Fibroblast of gingiva (primary cell): ENCODE measurements around the gene HDAC4.

Experiments
- DNase-seq: peaks from one replicate; pipeline ENCODE4 v3.0.0-alpha.2; 2011; ENCODE audit warnings: low read depth

HDAC4 gene

DNA sequence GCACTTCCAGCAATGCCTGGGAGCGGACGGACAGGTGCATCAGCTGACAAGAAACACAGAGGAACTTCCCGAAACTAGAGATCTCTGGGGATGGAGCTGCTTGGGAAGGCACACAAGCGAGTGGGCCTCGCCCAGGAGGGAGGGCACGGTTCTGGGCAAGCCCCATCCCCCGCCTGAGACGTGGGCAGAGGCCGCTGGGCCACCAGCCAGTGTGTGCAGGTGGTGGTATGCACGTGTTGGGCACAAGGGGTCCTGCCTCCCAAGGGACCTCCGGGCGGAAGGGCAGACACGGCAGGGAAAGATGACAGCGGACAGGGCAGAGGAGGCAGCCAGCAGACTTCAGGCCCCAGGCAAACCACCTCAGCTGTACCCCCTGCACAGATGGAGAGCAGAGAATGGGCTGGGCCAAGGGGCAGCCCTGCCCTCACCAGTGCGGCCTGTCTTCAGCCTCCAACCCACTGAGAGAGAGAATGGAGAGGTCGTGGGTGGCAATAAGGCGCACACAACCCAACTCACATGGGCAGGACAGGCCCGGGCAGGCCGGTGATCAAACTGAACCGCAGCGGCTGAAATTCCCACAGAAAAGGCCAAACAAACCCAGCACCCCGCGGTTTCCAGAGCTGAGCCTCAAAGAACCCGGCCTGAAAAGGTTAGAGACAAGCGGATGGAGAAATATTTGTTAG is 51.2 kb downstream of the HDAC4 start:
- DNase-seq, result no peak

DNA sequence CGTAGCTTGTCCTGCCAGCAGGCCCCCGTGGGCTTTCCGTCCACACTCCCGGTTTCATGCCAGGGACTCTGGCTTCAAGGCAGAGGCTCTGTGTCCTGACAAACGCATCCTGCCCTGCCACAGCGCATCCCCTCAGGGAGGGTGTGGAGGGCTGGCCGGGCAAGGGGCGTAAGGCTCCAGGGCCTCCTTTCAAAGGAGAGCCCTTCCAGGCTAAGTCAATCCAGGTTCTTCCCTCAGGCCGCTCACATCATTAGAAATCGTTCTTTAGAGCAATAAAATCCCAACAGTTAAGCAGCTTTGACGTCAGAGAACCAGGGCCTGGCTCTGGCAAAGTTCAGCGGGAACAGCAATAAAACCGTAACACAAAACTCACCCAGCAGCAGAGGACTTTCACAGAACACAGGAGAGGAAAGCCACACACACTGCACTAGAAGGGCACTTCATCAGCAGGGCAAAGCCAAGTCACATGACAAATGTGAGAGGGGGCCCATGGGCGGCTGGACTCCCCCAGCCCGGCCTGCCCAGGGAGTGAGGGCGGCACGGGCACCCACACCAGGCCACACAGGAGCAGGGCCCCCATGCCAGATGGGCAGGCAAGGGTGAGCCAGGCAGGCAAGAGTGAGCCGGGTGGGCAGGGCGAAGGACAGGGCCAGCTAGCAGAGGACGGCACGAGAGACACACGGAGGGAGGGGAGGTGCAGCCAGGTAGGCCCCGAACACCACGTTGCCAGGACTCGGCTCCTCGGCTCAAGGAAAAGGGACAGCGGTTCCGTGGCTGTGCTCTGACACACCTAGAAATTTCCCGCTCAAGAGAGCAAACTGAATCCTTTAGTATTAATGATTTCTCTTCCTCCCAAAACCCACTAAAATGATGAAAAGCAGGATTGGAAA is 52.0 kb downstream of the HDAC4 start:
- DNase-seq, result peak; percentile 35

DNA sequence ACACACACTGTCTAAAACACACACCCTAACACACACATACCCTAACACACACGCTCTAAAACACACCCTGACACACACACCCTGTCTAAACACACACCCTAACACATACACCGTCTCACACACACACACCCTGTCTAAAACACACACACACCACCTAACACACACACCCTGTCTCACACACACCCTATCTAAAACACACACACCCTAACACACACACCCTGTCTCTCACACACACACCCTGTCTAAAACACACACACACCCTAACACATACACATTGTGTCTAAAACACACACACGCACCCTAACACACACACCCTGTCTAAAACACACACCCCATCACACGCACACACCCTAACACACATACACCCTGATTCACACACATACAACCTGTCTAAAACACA is 54.1 kb downstream of the HDAC4 start:
- DNase-seq, result no peak

DNA sequence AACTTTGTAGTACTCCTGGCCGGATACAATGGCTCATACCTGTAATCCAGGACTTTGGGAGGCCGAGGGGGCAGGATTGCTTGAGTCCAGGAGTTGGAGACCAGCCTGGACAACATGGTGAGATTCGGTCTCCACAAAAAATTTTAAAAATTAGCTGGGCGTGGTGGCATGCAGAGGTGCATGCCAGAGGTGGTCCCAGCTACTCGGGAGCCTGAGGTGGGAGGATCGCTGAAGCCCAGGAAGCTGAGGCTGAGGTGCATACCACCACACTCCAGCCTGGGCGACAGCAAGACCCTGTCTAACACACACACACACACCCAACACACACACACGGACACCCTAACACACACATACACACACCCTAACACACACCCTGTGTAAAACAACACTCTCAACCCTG is 55.6 kb downstream of the HDAC4 start:
- no peak for DNase-seq

DNA sequence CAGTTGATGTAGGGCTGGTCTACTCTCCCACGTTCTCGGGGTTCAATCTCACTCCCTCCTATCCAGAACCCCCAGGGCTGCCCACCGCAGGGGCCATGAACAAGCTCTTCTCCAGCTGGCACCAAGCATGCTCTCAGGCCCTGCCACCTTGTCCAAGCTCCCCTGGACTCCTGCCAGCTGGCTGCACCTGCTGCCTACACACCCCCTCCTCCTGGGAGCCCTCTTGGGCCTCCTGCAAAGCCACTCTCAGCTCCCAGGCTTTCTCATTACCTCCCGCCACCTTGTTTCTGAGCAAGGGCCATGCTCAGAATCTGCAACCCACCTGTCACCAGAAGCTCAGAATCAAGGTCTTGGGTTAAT is 56.0 kb downstream of the HDAC4 start:
- no peak for DNase-seq

DNA sequence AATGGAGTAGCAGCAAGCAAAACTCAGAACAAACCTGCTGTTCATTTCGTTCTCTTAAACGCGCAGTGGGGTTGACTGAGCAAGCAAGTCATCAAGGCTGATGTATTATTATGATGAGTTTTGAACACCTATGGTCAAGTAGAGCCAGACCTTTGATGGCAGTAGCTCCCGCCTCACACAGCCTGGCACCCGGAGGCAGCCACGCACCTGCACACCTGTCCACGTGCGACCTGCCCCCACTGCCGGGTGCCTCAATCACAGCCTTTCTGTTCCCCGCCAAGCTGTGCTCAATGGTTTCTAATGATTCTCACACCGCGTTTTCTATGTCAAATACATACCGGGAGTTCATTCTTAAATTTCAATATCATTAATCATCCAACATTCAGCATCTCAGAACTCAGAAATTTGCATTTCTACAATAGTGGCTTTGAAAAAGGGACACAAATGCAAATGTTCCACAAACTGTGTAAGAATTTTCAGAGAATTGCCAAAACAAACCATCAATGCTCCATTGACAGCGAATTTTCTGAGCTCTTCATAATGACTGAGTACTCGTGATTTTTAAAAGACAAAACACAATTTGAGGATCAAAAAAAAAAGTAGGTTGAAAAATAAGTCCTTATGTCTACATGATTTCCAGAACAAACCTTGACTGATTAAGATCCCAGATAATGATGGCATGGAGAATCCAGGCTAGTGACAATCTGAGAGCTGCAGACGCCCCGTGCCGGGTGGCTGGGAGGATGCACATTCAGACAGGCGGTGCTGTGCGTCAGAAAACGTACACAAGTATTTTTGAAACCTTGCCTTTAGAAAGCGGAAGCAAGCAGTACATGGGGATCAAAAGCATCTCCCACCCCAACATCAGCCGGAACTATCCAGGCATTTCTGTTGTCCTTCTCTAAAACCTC is 56.6 kb downstream of the HDAC4 start:
- DNase-seq, result no peak

DNA sequence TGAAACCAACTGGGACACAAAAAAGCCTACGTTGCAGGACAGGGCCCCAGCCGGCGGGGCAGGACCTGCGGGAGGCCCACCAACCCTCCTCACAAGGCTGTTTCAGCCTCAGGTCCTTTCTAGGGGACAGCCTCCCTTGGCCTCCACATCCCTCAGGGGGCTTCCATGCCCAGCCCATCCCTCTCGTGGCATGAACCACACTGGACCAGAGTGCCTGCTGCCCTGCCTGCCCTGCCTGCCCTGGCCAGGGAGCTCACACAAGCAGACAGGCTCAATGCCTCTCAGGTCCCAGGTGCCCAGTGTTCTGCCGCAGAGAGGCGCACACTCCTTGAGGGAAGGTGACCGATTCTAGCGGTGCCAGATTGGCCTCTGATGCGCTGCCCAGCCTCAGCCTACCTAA is 57.4 kb downstream of the HDAC4 start:
- no peak for DNase-seq

DNA sequence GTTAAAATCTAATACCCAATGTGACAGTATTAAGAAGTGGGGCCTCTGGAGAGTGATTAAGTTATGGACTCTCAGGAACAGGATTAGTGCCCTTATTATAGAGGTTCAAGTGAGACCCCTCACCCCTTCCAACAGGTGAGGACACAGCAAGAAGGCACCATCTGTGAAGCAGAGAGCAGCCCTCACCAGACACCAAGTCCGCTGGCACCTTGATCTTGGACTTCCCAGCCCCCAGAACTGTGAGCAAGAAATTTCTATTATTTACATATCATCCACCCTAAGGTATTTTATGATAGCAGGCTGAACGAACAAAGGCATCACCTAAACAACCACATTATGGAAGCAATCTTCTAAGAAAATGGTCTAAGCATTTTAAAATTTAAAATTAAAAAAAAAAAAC is 59.0 kb downstream of the HDAC4 start:
- DNase-seq, result no peak

DNA sequence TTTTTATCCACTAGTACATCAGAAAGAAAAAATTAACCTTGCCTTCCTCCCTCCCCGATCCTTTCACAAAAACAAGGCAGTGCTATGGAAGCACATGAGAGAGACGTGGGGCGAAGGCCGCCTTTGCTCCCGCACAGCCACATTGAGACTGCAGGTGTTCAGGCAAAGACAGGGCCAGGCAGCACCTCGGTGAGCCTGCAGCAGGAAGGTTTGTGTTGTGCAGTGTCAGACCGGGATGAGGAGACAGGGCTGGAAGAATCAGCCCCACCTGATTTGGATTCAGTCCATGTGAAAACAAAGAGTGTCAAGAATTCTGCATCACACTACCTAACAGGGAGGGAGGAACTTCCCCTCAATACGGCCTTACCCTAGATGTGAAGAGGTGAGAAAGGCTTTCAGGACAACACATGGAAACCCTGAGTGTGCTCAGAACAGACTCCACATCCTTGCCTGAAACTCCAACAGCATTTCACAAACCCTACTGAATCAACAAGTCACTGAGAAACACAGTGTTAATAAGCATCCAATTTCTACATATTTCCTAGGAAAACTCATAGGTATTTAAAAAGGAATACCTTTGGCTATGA is 59.6 kb downstream of the HDAC4 start:
- DNase-seq, result no peak

DNA sequence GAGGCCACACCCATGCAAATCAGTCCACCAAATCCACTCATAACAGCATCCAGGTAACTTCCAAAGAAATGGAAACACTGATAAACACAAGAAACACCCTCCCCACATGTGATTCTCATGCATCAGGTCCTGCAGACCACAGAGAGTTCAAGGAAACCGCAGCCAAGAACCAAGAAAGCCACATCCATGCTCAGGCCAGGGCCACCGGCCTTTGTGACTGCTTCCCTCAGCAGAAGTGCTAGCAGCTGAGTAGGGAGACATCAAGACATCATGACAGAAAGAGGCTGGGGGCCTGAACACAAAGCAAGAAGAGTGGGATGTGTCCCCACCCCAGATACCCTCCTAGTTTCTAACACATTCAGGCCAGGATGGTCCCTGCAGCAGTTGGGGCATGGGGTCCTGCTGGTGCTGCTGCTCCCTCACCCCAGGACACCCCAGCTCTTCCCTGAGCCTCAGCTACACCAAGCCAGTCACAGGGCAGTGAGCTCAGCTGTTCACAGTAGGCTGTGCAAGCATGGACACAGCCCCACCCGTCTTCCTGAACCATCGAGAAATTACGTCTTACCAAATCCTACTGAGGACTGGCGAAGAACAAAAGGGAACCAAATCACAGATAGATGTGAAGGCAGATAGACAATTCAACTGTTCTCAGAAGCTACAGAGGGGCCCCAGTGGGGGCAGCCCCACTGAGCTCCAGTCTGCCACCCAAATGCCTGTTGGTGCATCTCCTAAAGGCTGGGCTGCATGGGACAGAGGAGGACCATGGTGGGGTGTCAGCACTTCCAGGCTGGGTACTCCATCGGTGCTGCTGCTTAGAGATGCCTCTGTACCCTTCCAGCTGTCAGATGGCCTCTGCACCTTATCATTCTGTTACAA is 60.9 kb downstream of the HDAC4 start:
- DNase-seq, result no peak

DNA sequence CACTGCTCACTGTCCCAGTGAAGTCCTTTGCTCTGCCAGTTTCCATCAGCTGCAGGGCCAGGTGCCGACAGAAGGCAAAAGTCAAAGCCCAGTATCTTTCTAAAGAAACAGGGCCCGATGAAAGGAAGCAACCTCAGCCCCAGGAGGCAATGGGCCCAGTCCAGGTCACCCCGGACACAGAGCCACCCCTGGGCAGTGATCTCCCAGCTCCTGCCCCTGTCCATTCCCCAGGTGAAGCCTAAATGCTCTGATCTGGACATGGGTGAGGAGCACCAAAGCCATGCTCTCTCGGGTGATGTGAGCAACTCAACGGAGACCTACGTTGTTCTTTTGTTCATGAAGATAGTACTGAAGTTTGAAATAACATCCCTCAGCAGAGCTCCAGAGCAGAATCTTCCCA is 61.6 kb downstream of the HDAC4 start:
- DNase-seq, result no peak

DNA sequence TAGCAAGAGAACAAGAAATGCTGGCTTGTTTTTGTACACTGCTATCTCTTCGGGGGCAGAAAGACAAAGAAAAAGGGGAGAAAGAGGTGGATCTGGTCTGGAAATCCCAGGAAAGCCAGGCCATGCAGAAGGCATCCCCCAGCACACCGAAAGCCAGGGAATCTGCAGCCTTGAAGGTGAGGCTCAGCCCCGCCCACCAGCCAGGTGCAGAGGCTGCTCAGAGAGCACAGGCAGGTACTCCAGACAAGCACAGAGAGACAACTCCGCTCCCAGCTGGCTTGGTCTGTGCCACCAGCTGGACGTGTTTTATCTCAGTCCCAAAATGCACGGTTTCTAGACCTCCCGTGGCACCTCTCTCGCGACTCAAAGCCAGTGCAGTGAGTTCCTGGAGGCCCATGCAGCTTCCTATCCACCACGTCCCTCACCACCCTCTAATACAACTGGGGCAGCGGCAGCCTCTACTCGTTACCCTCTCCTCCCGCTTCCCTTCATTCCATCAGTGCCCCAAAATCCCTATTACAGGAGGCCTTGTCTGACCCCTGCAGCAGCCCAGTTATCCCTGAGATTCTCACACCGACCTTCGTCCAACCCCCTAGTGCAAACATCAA is 62.8 kb downstream of the HDAC4 start:
- no peak for DNase-seq

DNA sequence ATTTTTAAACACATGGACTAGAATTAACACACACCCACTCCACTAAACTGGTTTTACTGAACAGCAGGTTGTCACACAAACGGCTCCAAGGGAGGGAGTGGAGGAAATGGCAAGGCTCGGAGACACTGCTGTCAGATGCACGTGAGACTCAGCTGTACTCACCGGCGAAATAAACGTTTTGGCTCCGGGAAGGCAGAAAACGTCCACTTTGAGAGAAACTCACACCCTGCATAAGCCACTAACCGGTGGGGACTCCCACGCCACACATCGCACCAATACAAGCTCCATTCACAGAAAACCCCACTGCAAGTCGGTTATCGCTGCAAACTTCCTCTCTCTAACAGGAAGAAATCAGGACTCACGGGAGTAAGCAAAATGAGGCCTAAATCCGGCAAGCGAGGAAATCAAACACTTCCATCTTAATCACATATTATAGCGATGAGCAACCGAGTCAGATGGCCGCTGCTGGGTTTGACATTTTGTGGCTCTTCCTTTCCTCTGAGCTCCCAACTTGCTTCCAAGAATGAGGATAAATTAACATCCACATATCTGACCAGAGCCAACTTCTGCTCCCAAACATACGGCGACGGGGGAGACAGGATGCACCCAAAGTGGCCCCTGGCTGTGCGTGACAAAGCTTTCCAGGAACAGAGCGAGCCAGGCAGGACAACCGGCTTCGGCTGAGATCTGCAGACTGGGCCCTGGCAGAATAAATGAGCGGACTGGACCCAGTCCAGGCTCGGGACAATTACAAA is 63.5 kb downstream of the HDAC4 start:
- DNase-seq, result no peak

DNA sequence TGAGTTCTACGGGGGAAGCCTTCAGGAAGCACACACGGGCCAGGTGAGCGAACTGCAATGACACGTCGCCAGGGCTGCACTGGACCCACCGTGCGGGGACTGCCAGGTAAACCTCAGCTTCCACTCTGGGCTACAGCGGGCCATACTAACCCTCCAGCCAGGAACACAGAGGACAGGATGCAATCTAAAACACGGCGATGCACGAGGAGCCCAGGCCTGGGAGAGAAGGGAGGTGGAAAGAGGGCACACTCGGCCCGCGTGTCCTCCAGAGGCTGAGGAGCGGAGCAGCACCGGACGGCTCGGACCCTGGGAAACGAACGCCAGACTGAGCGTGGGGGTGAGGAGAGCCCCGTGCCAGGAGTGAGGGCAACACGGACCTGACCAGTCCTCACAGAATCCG is 69.3 kb downstream of the HDAC4 start:
- DNase-seq, result no peak

DNA sequence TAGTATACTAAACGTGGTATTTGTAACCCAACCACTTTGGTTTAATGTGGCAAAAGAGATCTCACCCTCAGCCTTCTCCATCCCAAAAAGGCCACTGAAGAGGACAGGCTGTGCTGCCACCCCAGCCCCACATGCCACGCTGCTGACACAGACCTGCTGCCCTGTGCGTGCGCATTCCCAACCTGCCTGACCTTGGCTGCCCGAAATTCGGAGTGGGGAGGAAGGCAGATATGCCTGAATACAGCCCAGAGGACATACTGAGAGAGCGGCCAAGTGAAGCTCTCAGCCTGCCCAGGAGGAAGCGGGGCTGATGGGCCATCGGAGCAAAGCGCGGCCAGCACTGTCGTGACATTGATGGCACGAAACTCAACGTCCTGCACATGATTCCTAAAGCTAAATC is 70.0 kb downstream of the HDAC4 start:
- no peak for DNase-seq

DNA sequence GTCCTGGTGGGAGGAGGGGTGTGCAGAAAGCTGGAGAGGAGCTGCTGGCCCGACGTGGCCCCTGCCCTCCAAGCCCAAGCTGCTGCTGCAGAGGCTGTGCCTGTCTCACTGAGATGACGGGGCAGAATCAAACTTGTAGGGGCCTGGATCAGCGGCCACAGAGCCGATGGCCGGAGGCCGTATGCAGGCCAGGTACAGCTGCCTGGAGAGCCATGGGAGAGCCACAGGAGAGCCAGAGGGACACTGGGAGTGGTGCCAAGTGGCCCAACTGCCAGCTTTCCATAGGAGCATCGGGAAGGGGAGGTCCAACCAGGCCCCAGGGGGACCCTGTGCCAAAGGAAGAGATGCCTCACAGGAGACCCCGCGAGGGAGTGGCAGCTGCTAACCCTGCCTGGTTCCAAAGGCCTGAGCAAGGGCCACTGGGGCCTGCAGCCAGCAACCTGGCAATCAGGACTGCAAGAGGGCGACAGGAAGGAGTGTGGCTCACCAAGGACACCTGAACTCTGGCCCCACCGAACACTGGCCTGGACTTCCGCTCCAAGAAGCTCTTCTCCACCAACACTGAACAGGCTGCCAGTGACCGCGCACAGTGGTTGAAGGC is 70.7 kb downstream of the HDAC4 start:
- no peak for DNase-seq

DNA sequence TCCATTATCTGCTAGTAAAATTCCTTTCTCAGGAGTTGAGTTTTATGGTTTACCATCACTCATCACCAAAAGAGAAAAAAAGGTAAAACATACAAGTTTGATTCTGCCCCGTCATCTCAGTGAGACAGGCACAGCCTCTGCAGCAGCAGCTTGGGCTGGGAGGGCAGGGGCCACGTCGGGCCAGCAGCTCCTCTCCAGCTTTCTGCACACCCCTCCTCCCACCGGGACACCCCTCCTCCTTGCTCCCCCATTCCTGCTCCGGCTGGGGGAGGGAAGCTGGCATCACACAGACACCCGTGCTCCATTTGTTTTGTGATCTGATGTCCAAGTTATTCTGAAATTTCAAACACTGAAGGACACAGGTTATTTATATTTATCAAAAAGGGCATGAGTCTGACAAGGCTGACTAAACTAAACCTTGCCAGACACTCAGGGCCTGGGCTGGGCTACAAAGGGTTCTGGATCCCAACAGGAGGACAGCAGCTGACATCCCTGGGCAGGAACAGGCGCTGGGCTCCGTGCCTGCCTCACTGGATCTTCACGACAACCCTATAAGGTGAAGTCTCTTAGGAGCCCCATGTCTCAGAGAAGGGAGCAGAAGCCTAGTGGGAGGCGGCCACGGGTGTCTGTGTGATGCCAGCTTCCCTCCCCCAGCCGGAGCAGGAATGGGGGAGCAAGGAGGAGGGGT is 71.4 kb downstream of the HDAC4 start:
- no peak for DNase-seq

DNA sequence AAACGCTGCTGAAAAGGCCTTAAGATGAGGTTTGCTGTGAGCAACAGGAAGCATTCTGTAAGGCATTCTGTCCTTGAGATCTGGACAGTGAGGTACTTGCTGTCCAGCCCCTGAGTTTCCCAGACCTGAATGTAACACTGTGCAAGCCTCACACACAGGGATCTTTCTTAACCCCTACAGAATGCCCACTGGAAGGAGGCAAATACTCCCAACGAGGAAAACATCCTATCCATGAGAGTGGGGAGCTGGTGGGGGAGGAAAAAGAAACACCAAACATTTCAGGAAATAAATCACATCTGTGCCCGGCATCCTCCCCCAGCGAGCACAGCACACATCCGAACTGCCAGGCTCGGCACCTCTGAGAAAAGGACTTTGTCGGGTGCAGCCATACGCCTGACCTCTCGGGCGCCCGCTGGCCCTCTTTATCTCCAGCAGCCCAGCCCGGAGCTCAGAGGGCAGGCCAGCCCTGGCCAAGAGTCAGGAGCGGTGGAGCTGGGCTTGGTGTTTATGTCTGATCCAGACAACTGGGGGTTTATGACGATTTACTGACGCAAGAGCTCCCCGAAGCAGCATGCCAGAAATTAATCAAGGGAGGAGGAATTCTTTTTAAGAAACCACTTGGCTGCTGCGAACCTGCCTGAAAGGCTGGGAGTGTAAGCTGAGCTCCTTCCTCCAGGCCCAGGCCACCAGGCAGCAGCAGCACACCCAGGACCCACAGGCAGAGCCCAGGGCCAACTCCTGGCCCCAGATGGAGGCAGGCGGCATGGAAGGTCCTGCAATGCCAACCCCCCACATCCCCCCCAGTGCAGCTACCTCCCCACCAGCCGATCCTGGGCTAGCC is 72.2 kb downstream of the HDAC4 start:
- DNase-seq, result peak; percentile 97
